Measurements from ENCODE around the gene PLSCR5.

The PLSCR5 gene, protein sequence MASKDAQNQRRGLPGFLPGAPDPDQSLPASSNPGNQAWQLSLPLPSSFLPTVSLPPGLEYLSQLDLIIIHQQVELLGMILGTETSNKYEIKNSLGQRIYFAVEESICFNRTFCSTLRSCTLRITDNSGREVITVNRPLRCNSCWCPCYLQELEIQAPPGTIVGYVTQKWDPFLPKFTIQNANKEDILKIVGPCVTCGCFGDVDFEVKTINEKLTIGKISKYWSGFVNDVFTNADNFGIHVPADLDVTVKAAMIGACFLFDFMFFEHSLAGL

DNA sequence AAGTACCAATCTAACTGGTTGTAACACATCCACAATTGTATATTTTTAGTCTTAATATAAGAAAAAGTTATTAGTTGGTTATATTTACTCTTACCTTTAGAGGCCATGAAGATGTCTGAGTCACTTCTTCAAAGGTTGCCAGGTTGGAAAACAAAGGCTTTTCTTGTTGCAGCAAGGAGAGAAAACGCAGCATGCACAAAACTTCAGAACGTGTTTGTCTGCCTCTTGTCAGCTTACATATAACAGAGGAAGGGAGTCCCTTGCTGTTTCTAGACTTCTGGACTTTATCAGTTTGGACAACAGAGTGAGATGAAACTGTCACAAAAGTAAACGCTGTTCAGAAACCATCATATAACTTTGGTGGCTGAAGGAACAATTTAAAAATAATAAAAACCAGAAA, at the start of gene PLSCR5:
Gene PLSCR5 (minus strand): TSS at position 241 of the 400 bp plus-strand sequence. CDS start 134 bp downstream, at position 107.
- no peak for DNase-seq

DNA sequence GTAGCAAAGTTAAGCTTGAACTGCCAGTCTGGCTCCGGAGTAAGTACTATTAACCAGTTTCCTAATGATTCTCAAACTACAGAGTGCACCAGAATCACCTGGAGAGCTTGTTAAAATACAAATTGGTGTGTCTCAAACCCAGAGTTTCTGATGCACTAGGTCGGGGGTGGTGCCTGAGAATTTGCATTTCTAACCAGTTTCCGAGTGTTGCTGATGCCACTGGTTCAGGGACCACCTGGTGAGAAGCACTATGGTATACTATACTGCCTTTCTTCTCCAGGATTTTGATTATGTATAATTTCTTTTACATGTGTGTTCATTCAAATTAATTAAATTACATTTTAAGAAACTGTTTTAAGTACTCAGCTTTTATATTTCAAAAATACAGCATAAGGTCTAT, 48.8 kb upstream of the PLSCR5 start:
- DNase-seq, result no peak

DNA sequence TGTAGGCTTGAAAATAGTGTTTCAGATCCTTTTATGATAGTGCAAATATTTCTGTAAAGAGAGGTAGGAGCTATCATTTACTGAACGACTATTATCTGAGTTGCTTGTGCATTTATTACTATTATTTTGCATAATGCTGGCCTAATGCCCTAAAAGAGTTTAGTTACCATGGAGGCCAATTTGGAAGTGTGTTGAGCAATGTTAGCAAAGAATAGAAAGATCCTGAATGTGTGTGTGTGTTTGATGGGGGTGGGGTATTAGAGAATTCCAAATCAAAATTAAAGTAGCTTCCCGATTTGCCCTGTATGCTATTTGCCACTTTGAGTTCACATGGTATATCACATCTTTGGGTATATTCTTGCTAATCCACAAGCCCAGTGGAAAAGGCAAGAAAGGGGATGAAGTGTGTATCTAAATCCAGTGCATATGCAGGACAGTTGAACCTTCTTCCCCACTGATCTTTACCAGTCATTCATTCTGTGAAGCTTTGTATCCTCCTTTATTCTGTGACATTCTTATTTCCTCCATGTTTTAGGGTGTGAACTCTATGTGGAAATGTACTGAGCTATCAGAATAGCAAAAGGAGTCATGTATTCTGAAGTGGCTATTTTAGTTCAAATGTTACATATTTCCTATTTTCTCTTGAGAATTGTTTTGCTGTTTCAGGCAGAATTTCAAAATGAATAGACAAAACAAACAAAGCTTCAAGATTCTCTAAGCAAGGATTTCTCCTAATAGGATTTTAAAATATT, 45.7 kb upstream of the PLSCR5 start:
- no peak for DNase-seq

DNA sequence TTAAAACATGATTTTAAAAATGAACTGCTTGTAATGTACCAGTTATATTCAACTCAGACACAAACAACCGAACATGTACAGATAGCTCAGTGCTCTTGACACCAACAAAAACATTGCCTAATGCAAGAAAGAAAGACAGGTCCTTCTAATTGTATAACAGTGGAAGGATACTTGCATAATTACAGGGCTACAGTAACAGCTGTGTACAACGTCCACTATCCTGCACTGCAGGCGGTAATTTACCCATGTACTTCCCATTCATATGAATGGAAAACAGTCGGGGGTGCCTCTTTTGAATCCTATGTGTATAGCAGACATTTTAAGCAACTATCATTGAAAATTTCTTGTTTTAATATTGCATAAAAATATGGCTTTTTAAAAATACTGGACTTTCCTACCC, 41.1 kb upstream of the PLSCR5 start:
- DNase-seq, result no peak

DNA sequence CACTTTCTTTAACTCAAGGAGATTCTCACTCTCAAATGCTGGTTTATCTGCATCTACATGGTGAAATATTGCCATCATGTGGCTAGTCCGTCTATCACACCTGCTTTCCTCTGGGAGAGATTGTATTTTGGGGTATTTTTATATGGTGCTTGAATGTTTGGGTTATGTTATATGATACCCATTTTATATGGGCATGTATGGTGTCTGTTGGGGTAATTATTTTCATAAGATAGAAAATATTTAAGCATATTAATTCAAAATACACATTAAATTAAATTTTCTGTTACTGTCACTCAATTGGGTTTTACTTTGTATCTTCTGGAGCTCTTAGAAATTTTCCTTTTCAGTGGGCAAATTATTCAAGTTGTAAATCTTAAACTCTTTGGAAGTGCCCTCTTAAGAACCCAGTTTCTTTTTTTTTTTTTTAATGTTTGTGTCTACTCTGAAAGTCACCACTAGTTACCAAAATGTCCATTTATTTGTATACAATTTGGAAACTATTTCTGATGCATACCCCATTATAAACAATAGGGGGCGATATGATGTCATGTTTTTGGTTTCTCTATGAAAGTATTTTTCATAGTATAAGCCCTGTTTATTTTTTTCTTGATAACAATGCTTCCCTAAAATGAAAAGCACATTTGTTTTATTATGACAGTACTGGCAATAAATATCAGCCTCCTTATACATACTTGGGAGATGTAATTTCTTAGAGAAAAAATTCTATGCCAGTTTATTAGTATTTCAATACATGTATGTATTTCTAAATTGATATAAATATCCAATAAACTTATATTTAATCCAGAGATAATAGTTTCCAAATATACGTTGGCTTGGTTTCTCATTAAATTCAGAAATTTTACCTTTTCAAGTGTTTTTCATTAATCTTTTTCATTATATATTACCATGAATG, 36.1 kb upstream of the PLSCR5 start:
- DNase-seq, result peak in 4 of 58 donors; percentile 0 to 29 (median 5)

DNA sequence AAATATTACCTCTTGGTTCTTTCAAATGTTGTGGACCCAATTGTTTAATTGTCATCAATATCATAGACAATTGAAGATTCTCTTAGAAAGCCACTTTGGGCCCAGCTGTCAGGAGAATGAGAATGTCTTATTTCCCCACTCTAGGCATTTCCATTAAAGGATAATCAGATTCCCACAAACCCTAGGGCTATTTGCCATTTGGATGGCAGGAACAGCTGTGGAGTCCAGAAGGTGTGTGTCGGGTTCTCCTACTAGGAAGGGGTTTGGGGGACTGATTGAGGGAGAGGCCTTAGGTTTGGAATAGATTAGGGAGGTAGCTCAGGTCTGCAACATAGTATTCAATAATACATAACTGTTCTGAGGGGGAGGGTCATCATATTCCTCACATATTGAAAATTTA, 35.2 kb upstream of the PLSCR5 start:
- no peak for DNase-seq

DNA sequence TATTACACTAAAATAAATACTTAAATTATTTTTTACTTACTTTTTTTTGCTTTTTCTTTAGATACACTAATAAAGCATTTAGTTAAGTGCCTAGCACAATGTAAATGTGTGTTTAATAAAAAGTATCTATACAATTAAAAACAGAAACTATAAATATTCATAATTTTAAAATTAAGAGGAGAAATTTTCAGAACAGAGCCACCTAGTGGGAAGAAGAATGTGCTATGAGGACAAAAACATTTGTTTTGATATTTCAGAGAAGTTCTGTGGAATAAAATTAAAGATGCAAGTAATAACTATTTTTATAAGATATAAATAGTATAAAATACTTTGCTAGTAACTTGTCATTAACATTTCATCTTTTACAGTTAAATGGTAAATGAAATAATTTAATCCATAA, 33.6 kb upstream of the PLSCR5 start:
- no peak for DNase-seq

DNA sequence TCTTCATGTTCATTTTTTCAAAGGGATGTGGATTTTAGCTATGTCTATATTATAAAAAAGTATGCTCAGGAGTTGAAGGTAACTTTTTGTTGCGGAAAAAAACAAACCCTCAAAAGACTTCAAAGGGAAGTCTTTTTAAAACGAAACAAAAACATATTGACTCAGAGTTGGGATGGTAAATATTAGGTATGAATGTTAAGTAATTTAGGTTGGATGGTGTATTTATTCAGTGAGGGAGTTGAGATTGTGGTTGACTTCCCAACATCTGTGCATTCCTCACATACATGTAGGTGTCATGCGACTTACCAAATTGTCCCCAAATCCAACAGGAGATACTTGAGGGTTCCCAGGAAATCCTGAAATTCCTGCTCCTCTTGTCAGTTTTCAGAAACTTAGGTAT, 32.7 kb upstream of the PLSCR5 start:
- DNase-seq, result no peak

DNA sequence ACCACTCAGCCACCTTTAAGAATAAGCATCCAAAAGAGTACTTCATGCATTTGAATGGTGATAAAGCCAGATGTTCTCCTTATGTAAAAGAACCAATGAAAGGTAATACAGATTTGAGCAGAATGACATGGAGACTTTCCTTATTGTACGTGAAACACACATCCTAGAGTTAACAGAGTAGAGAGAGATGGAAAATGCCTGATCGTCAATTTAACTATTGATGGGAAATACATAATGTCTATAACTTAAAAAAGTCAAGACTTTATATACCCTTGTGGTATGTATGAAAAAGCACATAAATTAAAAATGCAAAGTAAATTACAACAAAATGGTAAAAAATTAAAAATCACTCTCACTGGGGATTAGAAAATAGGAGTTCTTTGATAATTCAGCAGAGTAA, 31.7 kb upstream of the PLSCR5 start:
- no peak for DNase-seq

DNA sequence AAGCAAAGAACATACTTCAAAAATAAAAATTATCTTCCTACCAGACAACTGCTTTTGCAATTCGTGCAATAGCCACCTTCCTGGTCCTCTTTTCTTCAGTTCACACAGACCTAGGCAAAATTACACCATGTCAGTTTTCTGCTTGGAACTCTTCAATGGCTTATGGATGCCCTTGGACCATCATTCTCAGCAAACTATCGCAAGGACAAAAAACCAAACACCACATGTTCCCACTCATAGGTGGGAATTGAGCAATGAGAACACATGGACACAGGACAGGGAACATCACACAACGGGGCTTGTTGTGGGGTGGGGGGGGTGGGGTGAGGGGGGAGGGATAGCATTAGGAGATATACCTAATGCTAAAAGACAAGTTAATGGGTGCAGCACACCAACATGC, 29.2 kb upstream of the PLSCR5 start:
- DNase-seq, result no peak

DNA sequence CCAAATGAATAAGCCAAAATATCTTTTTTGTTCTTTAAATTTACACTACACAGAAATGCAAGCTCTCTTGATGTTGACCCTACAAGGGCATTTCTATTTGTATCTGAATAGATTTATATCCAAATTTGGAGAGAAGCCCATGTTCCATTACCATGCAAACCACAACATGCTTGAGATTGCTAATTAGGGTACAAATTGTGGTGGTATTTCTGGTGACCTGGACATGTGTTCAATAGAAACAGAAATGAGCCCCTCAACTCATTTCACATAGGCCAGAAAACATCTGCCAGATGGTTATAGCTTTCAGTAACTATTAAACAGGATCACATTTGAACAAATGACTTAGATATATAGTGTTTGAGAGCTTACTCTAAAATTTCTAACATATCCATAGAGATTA, 23.5 kb upstream of the PLSCR5 start:
- no peak for DNase-seq

DNA sequence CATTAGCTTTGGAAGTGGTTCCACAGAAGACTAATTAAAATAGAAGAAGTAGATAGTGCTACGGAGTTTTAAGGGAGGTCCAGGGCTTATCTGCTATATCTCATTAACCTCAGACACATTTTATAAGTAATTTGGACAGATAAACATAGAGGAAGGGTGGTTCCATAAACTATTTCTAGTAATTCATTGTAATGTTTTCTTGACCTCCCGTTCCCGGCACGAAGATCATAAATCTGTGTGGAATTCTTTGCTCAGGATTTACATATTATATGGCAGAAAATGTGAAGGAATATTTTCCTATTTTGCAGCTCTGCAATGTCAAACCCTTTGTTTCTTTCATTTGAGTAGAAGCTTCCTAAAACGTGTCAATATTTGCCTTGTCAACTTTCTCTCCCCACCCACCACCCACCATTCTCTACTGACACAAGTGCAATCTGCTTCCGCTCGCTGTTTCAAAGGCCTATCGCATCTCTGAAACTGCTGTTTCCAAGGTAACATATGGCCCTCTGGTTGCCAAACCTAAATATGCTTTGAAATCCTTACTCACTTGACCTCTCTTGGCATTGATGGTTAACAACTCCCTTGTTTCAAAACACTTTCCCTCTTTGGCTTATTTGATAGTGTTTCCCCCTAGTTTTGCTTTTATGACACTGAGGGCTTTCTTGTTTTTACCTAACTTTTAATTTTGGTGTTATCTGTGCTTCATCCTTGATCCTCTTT, 21.4 kb upstream of the PLSCR5 start:
- no peak for DNase-seq

DNA sequence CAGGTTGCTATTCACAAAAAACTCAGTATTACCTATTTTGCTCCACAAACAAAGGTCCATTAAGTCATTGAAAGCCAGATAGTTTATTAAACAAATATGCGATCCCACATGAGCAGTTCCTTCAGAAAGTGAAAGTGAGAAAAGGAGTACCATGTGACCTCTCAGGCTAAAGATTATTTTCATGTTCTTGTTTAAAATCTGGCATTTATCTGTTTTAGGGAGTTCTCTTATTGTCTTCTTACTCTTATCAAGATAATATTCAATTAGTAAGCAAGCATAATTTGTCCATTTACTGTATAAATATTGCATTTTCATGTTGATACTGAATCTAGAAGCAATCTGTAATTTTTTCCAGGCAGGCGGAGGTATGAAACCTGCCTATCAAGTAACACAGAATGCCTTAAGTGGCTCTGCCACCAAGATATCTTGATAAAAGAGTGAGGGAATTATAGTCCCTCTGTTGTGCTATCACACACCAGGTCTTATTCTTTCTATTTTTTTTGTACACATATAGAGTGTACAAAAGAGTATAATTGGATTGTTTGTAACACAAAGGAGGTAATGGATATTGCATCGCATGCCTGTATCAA, 20.1 kb upstream of the PLSCR5 start:
- DNase-seq, result no peak

DNA sequence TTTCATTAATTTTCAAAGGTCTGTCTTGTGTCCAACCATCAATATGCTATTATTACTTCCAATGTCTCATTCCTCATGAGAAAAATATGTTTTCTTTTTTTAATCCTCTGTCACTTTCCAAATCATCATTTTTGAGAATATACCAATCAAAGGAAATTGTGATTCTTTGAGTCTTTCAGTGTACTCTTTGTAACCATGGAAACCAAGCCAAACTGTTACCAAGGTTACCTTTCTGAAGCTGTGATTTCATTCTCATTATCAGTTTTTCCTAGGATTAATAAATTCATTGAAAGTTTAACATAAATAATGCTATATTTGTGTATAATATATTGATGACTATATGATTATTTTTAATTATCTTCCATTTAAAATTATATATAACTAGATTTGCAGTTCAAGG, 16.6 kb upstream of the PLSCR5 start:
- DNase-seq, result no peak

DNA sequence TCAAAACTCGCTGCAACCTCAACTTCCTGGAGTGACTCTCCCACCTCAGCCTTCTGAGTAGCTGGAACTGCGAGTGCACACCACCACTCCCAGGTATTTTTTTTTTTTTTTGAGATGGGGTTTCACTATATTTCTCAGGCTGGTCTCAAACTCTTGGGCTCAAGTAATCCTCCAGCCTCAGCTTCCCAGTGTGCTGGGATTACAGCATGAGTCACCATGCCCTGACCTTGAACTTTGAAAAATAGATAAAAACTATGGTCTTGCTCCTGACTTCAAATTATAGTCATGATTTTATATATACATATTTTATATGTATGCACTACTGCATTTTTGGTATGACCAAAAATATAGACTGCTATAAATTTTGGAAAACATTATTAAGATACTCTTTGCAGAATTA, 6.9 kb upstream of the PLSCR5 start:
- no peak for DNase-seq

DNA sequence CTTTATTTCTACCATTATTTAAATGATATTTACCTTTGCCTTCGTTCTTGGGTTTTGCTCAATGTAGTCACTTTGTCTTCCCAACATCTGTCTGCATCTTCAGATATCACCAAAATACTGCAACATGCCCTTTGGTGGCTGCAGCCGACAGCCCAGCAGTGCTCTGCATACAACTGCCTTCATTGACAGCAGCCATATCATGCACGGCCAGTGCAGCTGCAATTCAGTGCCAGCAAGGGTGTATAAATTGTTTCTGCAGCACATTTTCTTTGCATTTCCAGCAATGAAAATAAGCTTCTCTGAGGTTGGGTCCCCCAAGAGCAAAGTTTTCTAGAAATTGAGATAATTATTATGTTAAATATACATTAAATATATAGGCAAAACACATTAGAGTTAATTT, 6.0 kb upstream of the PLSCR5 start:
- no peak for DNase-seq

DNA sequence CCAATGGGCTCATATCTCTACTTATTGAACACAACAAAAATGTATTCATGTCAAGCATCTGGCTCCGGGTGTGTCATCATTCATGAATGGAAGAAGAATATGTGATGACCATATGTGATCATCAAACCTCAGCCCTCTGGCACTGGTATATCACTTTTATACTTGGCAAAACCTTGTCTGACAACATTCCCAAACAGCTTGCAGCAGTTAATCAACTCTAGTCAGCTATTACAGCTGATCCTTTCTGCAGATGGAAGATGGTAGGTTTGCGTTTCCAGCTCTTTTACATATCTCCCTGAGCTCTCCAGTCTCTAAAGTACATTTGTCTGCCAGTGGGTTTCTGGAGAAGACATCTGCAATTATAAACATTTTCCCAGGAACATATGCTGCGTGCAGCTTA, 6.6 kb downstream of the PLSCR5 start:
- DNase-seq, result no peak

DNA sequence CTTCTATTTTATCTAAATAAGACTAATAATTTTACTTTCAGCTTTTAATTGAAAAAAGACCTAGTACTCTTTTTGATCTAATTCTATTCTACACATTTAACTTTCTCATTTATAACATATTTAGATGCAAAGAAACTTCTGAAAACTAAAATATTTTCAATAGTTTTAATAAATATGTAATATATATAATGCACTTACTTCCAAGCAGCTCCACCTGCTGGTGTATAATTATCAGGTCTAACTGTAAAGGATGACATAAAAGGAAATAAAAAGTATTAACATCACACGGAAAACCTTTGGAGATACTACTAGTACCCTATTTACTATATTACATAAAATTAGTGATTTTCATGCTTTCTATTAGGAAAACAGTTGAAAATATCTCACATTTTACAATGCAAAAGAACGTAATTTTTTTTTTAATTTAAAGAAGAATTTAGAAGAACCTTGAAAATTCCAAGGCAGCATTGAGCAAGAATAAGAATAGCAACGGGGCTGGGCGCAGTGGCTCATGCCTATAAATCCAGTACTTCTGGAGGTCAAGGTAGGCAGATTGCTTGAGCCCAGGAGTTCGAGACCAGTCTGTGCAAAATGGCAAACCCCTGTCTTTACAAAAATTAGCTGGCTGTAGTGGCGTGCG, 10.2 kb downstream of the PLSCR5 start:
- no peak for DNase-seq

DNA sequence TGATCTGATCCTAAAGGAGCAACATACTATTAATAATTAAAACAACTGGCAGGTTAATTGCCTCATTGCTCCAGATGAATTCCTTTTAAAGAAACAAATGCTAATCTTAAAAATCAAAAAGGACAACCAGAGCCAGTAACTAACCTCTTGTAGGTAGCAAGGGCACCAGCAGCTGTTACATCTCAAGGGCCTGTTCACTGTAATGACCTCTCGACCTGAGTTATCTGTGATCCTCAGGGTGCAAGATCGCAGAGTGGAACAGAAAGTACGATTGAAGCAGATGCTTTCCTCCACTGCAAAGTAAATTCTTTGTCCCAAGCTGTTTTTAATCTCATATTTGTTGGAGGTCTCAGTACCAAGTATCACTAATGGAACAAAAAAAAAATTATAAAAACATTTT, 11.4 kb downstream of the PLSCR5 start:
- no peak for DNase-seq

DNA sequence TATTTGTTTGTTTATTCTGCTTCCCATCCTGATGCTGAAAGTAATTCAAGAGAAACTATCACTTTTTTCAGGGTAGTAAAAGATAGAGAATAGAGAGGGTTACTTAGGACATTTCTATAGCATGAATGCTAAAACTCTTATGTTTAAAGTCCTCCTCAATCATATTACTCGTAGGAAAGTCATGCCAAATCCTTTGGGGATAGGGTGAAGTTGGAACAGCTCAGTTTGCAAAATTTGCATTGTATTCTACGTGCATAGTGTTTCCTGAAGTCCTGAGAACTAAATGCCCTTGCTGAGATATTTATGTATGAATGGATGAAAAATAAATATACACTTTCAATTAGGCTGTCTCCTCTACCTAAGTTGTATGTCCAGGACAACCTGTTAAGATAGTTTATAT, 14.6 kb downstream of the PLSCR5 start:
- no peak for DNase-seq

All from anterior cingulate cortex (tissue), 58 donors.